GM19463 (cell line): ENCODE results near the gene TMEM175.

Experiments
- ATAC-seq: cut with Tn5 transposase; IDR thresholded peaks from one replicate; pipeline ENCODE4 v1.9.1; 2021; ENCODE audit warnings: mild to moderate bottlenecking, moderate library complexity; ENCODE audit not compliant: unreplicated experiment

Gene TMEM175

GRCh38 chr4:898869-899555, 33.2 kb upstream of the TMEM175 start:
- ATAC-seq: no peak

GRCh38 chr4:899556-899906, 32.7 kb upstream of the TMEM175 start:
- ATAC-seq: no peak

GRCh38 chr4:900073-900472, 32.2 kb upstream of the TMEM175 start:
- no peak for ATAC-seq

GRCh38 chr4:900721-901120, 31.5 kb upstream of the TMEM175 start:
- ATAC-seq: no peak

GRCh38 chr4:901192-901910, 30.9 kb upstream of the TMEM175 start:
- ATAC-seq: no peak

GRCh38 chr4:903066-904046, 28.9 kb upstream of the TMEM175 start:
- ATAC-seq: no peak

- no peak for ATAC-seq
Measured at GRCh38 chr4:905485-906338, 26.5 kb upstream of the TMEM175 start.

GRCh38 chr4:906339-907102, 25.7 kb upstream of the TMEM175 start:
- no peak for ATAC-seq

GRCh38 chr4:907103-907400, 25.2 kb upstream of the TMEM175 start:
- ATAC-seq: no peak

- ATAC-seq: no peak
Measured at GRCh38 chr4:907691-908425, 24.4 kb upstream of the TMEM175 start.

- no peak for ATAC-seq
Measured at GRCh38 chr4:909131-909571, 23.1 kb upstream of the TMEM175 start.

GRCh38 chr4:909821-910220, 22.4 kb upstream of the TMEM175 start:
- ATAC-seq: no peak

GRCh38 chr4:910366-911091, 21.7 kb upstream of the TMEM175 start:
- no peak for ATAC-seq

GRCh38 chr4:911221-911751, 21.0 kb upstream of the TMEM175 start:
- ATAC-seq: no peak

GRCh38 chr4:911871-912490, 20.3 kb upstream of the TMEM175 start:
- ATAC-seq: no peak

GRCh38 chr4:912548-913279, 19.5 kb upstream of the TMEM175 start:
- no peak for ATAC-seq

GRCh38 chr4:913280-913618, 19.0 kb upstream of the TMEM175 start:
- no peak for ATAC-seq
